NCI-H510A (cell line): ENCODE measurements around the gene RASGRF2.

Experiments
- DNase-seq: peaks from one replicate; lab custom pipeline; 2025; lab: John Stamatoyannopoulos, UW

Gene RASGRF2, protein sequence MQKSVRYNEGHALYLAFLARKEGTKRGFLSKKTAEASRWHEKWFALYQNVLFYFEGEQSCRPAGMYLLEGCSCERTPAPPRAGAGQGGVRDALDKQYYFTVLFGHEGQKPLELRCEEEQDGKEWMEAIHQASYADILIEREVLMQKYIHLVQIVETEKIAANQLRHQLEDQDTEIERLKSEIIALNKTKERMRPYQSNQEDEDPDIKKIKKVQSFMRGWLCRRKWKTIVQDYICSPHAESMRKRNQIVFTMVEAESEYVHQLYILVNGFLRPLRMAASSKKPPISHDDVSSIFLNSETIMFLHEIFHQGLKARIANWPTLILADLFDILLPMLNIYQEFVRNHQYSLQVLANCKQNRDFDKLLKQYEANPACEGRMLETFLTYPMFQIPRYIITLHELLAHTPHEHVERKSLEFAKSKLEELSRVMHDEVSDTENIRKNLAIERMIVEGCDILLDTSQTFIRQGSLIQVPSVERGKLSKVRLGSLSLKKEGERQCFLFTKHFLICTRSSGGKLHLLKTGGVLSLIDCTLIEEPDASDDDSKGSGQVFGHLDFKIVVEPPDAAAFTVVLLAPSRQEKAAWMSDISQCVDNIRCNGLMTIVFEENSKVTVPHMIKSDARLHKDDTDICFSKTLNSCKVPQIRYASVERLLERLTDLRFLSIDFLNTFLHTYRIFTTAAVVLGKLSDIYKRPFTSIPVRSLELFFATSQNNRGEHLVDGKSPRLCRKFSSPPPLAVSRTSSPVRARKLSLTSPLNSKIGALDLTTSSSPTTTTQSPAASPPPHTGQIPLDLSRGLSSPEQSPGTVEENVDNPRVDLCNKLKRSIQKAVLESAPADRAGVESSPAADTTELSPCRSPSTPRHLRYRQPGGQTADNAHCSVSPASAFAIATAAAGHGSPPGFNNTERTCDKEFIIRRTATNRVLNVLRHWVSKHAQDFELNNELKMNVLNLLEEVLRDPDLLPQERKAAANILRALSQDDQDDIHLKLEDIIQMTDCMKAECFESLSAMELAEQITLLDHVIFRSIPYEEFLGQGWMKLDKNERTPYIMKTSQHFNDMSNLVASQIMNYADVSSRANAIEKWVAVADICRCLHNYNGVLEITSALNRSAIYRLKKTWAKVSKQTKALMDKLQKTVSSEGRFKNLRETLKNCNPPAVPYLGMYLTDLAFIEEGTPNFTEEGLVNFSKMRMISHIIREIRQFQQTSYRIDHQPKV (N-terminal part only)

GRCh38 chr5:80959768-80960442, at the start of gene RASGRF2:
TSS of gene RASGRF2 (plus strand) at chr5:80960363. CDS start at chr5:80960739, 376 bp downstream.
- DNase-seq, result no peak

- no peak for DNase-seq
Observed at GRCh38 chr5:80912479-80912878, 47.7 kb upstream of the RASGRF2 start.

DNA sequence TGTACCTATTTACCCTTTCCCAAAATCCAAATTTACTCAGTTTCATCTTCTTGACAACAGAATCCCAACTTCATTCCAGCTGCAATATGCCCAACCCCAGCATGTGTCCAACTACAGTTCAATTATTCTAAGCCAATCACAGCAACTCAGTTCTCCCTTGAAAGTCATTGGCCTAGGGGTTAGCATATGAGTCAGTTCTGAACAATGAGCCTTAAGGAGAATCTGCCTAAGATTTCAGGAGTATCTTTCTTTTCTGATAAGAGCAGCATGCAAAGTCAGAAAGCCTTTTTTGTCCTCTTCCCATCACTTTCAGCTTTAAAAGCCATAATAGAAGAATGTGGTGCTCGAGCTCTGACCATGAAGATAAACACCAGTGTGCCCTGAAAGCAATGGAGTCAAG, 44.4 kb upstream of the RASGRF2 start:
- no peak for DNase-seq

DNA sequence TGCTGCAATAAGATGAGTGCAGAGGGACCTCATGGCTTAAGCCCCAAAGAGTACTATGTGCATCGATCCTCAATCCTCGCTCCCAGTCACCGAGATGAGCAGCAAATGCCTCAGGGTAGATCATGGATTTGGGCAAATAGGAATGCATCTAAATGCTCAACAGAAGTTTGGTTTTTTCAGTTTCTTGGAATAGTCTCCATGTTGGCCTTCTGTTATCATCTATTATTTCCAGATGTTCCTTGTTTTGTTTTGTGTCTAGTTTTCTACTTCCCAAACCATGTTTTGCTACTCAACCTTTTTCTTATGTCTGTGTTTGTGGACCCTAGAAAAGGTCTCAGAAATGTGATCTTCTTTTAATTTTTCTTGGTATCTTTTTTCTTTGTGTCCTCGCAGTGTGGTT, 43.5 kb upstream of the RASGRF2 start:
- no peak for DNase-seq

GRCh38 chr5:80917631-80918030, 42.5 kb upstream of the RASGRF2 start:
- DNase-seq, result no peak

DNA sequence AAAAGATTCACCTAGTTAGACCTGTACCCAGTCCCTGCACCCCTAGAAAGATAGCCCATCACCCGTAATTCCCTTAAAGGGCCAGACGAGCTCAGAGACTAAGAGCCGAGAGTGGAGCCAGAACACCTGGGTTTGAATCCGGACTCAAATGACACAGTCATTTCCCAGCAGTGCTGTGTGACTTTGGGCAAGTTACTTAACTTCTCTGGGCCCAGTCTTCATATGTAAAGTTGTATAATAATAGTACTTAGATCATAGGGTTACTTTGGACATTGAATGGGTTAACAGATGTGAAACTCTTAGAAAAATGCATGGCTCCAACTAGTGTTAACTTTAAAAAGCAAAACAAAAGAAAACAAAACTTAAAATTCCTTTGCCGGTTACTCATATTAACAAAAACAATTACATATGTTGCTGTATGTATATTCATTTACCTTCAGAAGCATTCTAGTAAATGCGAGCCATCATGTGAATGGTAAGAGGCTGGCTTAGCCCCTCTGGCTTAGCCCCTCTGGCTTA, 40.4 kb upstream of the RASGRF2 start:
- no peak for DNase-seq

DNA sequence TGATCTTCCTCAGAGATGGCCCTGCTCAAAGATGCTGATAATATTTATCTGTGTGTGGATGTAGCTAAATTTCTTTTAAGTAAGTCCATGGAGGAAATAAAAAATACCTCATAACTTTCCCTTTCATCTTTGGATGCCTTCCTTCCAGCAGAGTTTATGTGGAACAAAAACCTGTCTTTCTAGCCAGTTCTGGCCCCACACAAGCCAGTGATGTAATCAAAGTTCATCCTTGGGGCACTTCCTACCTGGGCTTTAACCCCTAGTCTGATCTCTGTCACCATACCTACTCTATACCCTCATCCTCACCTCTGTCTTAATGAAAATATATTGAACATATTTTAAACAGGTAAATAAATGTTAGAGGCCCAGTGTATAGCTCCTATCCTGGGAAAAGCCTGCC, 39.8 kb upstream of the RASGRF2 start:
- DNase-seq, result no peak

DNA sequence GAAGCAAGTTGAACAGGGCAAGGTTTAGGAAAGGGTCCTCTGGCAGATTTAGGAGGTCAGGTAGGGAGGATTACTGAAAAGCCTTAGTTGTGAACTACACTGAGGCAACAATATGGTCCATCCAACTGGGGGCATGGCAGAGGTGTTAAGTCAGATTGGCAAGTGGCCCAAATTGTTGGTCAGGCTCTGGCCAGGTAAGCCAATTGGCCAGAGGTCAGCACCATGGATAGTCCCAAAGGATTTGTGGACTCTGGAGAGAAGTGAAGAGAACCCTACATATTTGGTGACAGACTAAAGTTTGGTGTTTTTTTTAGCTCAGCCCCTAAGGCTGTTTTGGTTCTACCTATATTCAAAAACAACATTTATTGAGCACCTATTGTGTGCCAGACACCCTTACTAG, 39.1 kb upstream of the RASGRF2 start:
- no peak for DNase-seq

- DNase-seq, result no peak
Observed at GRCh38 chr5:80925931-80926330, 34.2 kb upstream of the RASGRF2 start.

DNA sequence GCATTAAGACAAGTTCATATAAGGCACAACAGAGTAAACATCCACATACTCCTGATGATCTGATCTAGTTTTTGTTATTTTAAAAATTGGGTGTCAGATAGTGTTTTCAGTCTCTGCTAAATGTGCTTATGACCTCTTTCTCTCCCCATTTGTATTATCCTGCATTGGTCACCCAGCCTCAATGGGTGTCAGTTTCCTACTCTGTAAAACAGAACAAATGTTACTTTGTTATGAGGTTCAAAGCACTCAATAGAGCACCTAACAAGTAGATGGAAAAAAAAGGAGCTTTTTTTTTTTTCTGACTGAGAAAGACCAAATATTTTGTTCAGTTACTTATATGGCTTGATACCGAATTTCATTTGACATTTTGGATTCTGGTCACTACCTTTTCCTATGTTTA, 33.6 kb upstream of the RASGRF2 start:
- DNase-seq, result no peak

DNA sequence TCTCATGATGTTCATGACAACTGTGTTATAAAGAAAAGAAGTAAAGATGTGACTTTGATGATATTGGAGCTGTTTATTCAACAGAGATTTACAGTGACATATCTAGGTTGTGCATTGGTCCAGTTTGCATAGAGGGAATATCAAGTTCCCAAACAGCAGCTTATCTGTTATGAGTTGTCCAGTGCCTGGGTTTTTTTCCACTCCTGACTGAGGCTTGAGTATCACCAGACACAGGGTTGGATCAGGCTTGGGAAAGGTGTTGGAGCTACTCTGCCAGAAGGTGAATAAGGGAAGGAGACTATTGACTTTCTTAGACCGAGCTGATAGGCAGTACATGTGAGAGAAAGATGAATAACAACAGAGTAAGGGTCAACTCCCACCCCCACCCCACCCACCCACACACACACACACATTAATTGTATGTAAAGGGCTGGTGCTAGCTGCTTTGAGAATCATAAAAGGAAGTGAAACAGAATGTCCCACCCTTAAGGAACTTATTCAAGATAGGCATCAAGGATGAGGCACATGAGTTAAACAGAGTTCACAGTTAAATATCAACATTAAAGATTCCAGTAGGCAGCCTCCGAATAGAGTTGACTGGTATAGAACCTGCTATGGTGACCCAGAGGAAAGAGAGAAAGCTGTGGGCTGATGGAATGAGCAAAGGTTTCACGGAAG, 33.0 kb upstream of the RASGRF2 start:
- DNase-seq, result no peak

DNA sequence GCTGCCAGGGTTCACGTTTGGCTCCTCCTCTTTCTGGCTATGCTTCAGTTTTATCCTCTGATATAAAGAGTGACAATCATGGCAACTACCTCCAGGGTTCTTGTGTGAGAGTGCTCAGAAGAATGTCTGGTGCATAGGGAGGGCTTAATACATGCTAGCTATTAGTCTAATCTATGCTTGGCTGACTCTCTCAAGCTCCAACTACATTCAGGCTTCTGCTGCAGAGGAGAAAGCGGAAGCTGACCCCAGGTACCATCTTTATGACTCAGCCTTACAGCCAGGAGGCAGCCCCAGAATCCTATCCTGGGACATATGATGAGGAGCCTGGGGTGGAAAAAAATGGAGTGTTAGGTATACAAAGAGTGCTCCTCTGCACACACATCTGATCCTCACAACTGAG, 32.1 kb upstream of the RASGRF2 start:
- DNase-seq, result no peak

DNA sequence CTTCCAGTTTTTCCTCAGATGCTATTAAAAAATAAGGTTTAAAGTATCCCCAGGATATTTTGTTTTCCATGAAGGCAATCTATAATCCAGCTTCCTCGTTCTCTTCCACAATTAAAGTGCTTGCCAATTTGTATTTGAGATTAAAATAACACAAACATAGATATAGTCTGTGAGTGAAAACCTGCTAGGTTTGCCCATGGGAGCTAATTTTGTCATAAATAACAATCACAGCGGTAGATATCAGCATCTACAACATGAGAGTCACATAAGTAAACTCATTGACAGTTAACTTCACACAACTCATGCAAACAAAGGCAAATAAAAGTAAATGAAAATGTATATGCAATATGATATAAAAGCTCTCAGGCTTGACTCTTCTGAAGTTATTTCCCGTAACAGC, 29.2 kb upstream of the RASGRF2 start:
- DNase-seq, result no peak

- no peak for DNase-seq
Observed at GRCh38 chr5:80931411-80931810, 28.8 kb upstream of the RASGRF2 start.

DNA sequence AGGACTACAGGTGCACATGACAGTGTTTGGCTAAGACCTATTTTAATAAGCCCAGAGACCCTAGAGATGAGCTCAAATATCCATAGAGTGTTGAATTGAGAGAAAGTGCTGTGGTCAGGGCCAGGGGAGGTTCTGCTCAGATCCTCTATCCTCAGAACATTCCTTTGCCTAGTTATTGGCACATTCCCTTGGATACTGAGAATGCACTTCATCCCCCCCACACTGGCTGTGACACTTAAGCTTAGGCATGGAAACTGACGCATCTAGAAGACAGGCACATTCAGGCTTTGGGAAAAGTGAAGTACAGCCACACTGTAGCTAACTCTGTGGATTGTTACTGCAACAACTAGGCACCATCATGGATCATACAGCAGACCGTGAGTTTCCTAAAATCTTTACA, 27.1 kb upstream of the RASGRF2 start:
- no peak for DNase-seq

DNA sequence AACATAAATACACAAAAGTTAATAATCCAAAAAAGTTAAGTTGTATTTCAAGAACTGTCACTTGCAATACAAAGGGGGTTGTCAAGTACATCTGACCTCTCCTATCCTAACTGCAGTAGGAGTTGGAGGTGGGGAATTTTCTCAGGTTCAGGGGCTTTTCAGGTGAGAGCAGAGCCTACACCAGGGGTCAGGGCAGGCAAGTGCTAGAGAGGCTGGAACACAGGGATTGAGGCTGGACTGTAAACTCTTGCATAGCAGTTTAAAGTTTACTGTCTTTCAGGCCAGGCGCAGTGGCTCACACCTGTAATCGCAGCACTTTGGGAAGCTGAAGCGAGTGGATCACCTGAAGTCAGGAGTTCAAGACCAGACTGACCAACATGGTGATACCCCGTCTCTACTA, 25.4 kb upstream of the RASGRF2 start:
- DNase-seq, result no peak

DNA sequence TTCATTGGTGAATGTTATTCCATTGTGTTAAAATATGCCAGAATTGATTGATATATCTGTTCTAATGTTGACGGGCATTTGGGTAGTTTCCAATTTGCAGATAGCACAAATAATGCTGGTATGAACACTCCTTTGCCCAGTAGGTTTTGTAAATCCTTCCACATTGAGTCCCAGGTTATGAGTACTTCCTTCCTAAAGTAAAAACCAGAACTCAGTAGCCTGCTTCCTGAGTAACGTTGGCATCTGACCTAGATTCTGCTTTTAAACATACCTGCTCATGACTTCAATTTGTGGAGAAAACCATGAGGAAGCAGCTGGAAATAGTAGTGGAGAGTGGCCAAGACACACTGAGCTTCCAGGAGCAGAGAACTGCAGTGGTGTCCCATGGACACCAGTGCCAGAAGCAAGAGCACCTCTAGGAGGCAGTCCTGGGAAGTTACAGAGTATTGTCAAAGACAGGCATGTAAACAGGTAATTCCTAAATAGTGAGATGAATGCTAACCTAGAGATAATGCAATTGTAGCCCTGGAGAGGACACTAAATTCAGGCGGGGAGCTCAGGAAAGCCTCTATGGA, 24.3 kb upstream of the RASGRF2 start:
- DNase-seq, result no peak

- DNase-seq, result no peak
Observed at GRCh38 chr5:80936881-80937280, 23.3 kb upstream of the RASGRF2 start.

GRCh38 chr5:80937584-80938356, 22.4 kb upstream of the RASGRF2 start:
- no peak for DNase-seq

GRCh38 chr5:80941496-80941895, 18.7 kb upstream of the RASGRF2 start:
- DNase-seq, result no peak
